HCT116 (cell line): ENCODE results near the gene PI16. TPM values are rescaled to one million over a fixed set of nuclear protein-coding genes. Genes with fewer than 3 reads are reported as not detected.

Experiments used
- ATAC-seq: fragments of 200-7000 bp; cut with Tn5 transposase; 2 replicates; pipeline ENCODE4 v1.9.1; 2020; ENCODE audit warnings: mild to moderate bottlenecking, moderate library complexity
- BruUV-seq: library from RNA; stranded (reverse); fragments of 400-500 nt; replicated peaks from 2 replicates; lab custom pipeline; 2021; lab: Mats Ljungman, UMichigan
- CTCF ChIA-PET: fragments of 300-600 bp; sonication (Branson Sonifier 250); formaldehyde crosslinking; loops from one replicate; lab custom pipeline; 2021; ENCODE audit warnings: antibody characterized with exemption; lab: Charles Lee
- POLR2A ChIA-PET: fragments of 300-600, 350-600 bp; sonication (Branson Sonifier 250); formaldehyde crosslinking; loops from one replicate; lab custom pipeline; 2021; ENCODE audit warnings: antibody characterized with exemption; lab: Charles Lee
- RAD21 ChIA-PET, 2 experiments: fragments of 300-600 bp; sonication (Branson Sonifier 250); formaldehyde crosslinking; loops; one replicate each; lab custom pipeline; 2023; ENCODE audit warnings: low total read pairs in 2 of 2; ENCODE audit not compliant: uncharacterized antibody in 2 of 2, unreplicated experiment in 2 of 2, low non-redundant PET in 1 of 2; lab: Charles Lee
- DNase-seq: peaks from one replicate; pipeline ENCODE4 v3.0.0-alpha.2; 2010; ENCODE audit warnings: low read depth, low spot score
- H2AFZ ChIP-seq: fragments of 200-600 bp; shearing (Covaris generic), sonication (generic); 2 replicates; pipeline ENCODE4 v1.6.1; 2017; ENCODE audit warnings: low read depth, mixed run types, mixed read lengths, antibody characterized with exemption, low read length; ENCODE audit not compliant: poor library complexity, severe bottlenecking
- H3K27ac ChIP-seq: 2 replicates; pipeline ENCODE4 v1.5.1; 2012; ENCODE audit warnings: low read depth, low read length
- H3K27me3 ChIP-seq: fragments of 200-600 bp; sonication (generic); 2 replicates; pipeline ENCODE4 v1.6.1; 2016; ENCODE audit warnings: mixed run types, low read length, mixed read lengths; ENCODE audit not compliant: insufficient read depth
- H3K36me3 ChIP-seq, 2 experiments: fragments of 200-500 bp in 1 of 2; fragments of 200-600 bp in 1 of 2; sonication (Bioruptor generic) in 1 of 2; sonication (generic) in 1 of 2; 2 replicates each; pipeline versions ENCODE4 v1.5.1 to v1.6.1; 2014 to 2016; ENCODE audit warnings: low read length in 2 of 2, inconsistent platforms in 1 of 2, mixed read lengths in 1 of 2, mixed run types in 1 of 2; ENCODE audit not compliant: insufficient read depth in 2 of 2, control insufficient read depth in 1 of 2
- H3K4me1 ChIP-seq, 2 experiments: fragments of 200-600 bp in 1 of 2; sonication (generic) in 1 of 2; 2 replicates each; pipeline versions ENCODE4 v1.5.1 to v1.6.1; 2012 to 2017; ENCODE audit warnings: low read length in 2 of 2, inconsistent platforms in 1 of 2, mild to moderate bottlenecking in 1 of 2, mixed read lengths in 1 of 2, mixed run types in 1 of 2, moderate library complexity in 1 of 2; ENCODE audit not compliant: insufficient read depth in 2 of 2, control insufficient read depth in 1 of 2
- H3K4me2 ChIP-seq: fragments of 200-600 bp; sonication (generic); 2 replicates; pipeline ENCODE4 v1.6.1; 2017; ENCODE audit warnings: mixed run types, low read length, mixed read lengths
- H3K4me3 ChIP-seq, 2 experiments: fragments of 200-600 bp in 1 of 2; sonication (generic) in 1 of 2; replicated peaks in 1 of 2; 2 replicates each; pipeline ENCODE4 v1.5.1; 2011 to 2016; ENCODE audit warnings: low read length in 2 of 2, control low read depth in 1 of 2, low read depth in 1 of 2, mild to moderate bottlenecking in 1 of 2, mixed read lengths in 1 of 2, mixed run types in 1 of 2
- H3K79me2 ChIP-seq: fragments of 200-600 bp; sonication (generic); 2 replicates; pipeline ENCODE4 v1.6.1; 2017; ENCODE audit warnings: mild to moderate bottlenecking, mixed run types, low read length, moderate library complexity, mixed read lengths; ENCODE audit not compliant: insufficient read depth
- H3K9ac ChIP-seq: fragments of 200-600 bp; sonication (generic); 2 replicates; pipeline ENCODE4 v1.6.1; 2016; ENCODE audit warnings: low read length, mixed read lengths
- H3K9me2 ChIP-seq: fragments of 200-600 bp; sonication (generic), shearing (Covaris generic); 2 replicates; pipeline ENCODE4 v1.6.1; 2017; ENCODE audit warnings: mixed run types, mild to moderate bottlenecking, moderate library complexity; ENCODE audit not compliant: insufficient read depth
- H3K9me3 ChIP-seq, 2 experiments: fragments of 200-500 bp in 1 of 2; fragments of 200-600 bp in 1 of 2; sonication (Bioruptor generic) in 1 of 2; sonication (generic) in 1 of 2; 2 replicates each; pipeline ENCODE4 v1.6.1; 2014 to 2017; ENCODE audit warnings: low read length in 2 of 2, mixed read lengths in 2 of 2, inconsistent platforms in 1 of 2, low read depth in 1 of 2, mild to moderate bottlenecking in 1 of 2, mixed run types in 1 of 2, moderate library complexity in 1 of 2; ENCODE audit not compliant: control insufficient read depth in 1 of 2, insufficient read depth in 1 of 2
- H4K20me1 ChIP-seq: fragments of 200-600 bp; sonication (generic), shearing (Covaris generic); 2 replicates; pipeline ENCODE4 v1.6.1; 2017; ENCODE audit warnings: mixed run types, mild to moderate bottlenecking, moderate library complexity; ENCODE audit not compliant: insufficient read depth
- CBX3 ChIP-seq: IDR thresholded peaks from 2 replicates; pipeline ENCODE4 v1.6.1; 2012; ENCODE audit warnings: low read depth
- EGR1 ChIP-seq: IDR thresholded peaks from 2 replicates; pipeline ENCODE4 v1.6.1; 2012; ENCODE audit warnings: low read depth
- ELF1 ChIP-seq: IDR thresholded peaks from 2 replicates; pipeline ENCODE4 v1.6.1; 2012; ENCODE audit warnings: low read depth, borderline replicate concordance
- EZH2phosphoT487 ChIP-seq: fragments of 200-600 bp; IDR thresholded peaks from 2 replicates; pipeline ENCODE4 v1.6.1; 2018; ENCODE audit warnings: antibody characterized with exemption, borderline replicate concordance
- JUND ChIP-seq: IDR thresholded peaks from 2 replicates; pipeline ENCODE4 v1.6.1; 2012
- POLR2A ChIP-seq: IDR thresholded peaks from 2 replicates; pipeline ENCODE4 v1.7.0; 2011; ENCODE audit warnings: borderline replicate concordance; ENCODE audit not compliant: insufficient read depth, insufficient read length; ENCODE audit errors: extremely low read depth
- RAD21 ChIP-seq: IDR thresholded peaks from 2 replicates; pipeline ENCODE4 v1.6.1; 2012; ENCODE audit warnings: low read depth, mild to moderate bottlenecking
- TCF7L2 ChIP-seq: IDR thresholded peaks from 2 replicates; pipeline ENCODE4 v1.7.0; 2011; ENCODE audit warnings: borderline replicate concordance, inconsistent platforms; ENCODE audit not compliant: insufficient read depth, insufficient read length; ENCODE audit errors: extremely low read depth
- ZFX ChIP-seq: fragments of 450-650 bp; IDR thresholded peaks from 2 replicates; pipeline ENCODE4 v1.6.1; 2017
- intact Hi-C: fragments of 100-400 bp; cut with micrococcal nuclease; formaldehyde crosslinking; loops from 2 replicates; pipeline ENCODE4 v1.10.0; 2022
- total RNA-seq: library from RNA; stranded (reverse); gene quantifications from one replicate; pipeline ENCODE4 v1.2.1, GENCODE V29; 2021; ENCODE audit not compliant: unreplicated experiment
- TF ChIP-seq, protein P1 (sequence below): IDR thresholded peaks from 2 replicates; pipeline ENCODE4 v1.6.1; 2012; ENCODE audit warnings: low read depth
- TF ChIP-seq, protein P2 (sequence below): IDR thresholded peaks from 2 replicates; pipeline ENCODE4 v1.6.1; 2011; ENCODE audit warnings: mild to moderate bottlenecking, low read length, moderate library complexity; ENCODE audit not compliant: insufficient replicate concordance; ENCODE audit errors: extremely low read depth

The PI16 gene
- total RNA-seq, 1 experiment from 2014 or later: 0.59 TPM

DNA sequence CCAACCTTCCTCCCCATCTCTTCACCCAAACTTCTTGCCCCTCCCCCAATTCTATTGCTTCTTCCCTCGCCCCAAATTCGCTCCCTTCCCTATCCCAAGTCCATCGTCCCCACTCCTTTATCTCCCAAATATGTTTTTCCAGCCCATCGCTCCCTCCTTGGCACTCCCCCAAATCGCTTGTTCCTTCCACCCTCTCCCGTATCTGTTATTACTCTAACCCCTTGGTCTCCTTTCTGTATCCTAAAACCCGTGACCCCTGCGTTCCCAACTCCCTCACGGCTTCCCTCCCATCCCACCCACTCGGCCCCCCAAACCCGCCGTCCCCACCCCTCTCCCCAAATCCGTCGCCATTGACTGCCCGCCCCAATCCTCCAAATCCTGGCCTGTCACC, 30.9 kb downstream of the PI16 start:
- BruUV-seq: no TSS peak
- peak overlapping the region; percentile 87 for H3K27ac ChIP-seq
- H3K9me3 ChIP-seq: no peaks in the 10 kb centered on the region
- H3K4me2 ChIP-seq: peak overlapping the region; percentile 97
- ATAC-seq (no peak), DNase-seq (no peak)
- intact Hi-C loops: no loop called here
- ChIA-PET CTCF (interaction anchor here (0.9 to 1.5 kb wide), 2 partner anchors 32 to 225 kb away, joined by 3 to 7 read pairs; no protein-coding TSS in a partner anchor), RAD21 (interaction anchor here in 1 of 2 experiments (1.3 kb wide), 1 partner anchor 33 kb away, joined by 4 read pairs; no protein-coding TSS in a partner anchor), POLR2A (interaction anchor here (1.1 kb wide), 1 partner anchor 21 kb away, joined by 3 read pairs; no protein-coding TSS in a partner anchor)
- peaks cover 7 to 28% of the 10 kb centered on the region in 2 experiments; a peak in 3 of 4 replicates for H3K4me1 ChIP-seq
- H3K4me3 ChIP-seq: peak overlapping the region; percentile 98
- no peak for TF ChIP-seq ZFX
- H3K27me3 ChIP-seq: no peaks in the 10 kb centered on the region
- H3K9me2 ChIP-seq: no peaks in the 10 kb centered on the region
- peaks cover 0 to 12% of the 10 kb centered on the region in 2 experiments; a peak in 2 of 4 replicates for H3K36me3 ChIP-seq
- peaks cover 55% of the 10 kb centered on the region for H3K79me2 ChIP-seq
- peak overlapping the region; percentile 99 for H3K9ac ChIP-seq
- peaks cover 11% of the 10 kb centered on the region; the same call in 1 of the 2 replicates for H4K20me1 ChIP-seq
- H2AFZ ChIP-seq: no peak overlapping the region

DNA sequence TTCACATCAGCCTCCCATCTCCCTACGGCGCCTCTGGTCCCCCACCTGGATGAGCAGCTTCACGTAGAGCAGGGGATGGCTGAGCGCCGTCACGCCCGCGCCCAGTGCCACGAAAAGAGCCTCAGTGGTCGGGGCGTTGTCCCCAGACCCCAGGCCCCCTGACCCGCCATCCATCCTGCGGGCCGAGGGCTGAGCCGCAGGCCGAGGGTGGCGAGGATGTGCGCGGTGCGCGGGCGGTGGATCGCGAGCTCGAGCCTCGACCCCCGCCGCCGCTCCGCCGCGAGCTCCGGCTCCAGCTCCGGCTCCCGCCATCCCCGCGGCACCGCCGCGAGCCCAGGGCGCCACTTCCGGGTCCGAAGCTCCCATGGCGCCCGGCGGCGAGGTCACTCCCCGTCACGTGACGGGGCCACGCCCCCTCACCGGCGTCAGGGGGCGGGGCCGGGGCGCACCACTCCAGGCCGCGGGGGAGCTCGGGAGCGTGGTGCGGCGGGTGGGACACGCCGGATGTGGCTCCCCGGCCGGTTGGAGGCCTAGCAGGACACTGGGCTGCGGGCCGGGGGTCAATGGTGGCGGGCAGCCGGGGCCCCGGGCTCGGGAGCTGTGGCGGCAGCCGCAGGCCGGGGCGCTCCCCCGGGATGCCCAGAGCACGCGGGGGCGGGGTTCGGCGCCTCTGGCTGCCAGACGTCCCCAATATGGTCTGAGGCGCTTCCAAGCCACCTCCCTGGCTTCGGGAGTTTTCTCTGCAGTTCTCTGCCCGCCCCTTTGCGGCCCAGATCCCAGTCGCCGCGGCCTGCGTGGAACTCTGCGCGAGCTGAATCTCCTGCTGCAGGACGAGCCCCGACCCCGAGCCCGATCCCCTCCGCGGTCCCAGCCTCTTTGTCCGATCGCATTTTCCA, 31.5 kb downstream of the PI16 start, which contains the start of gene MTCH1:
MTCH1 (minus strand) TSS at position 389 of the 896 bp plus-strand sequence; CDS start at position 366, 23 bp downstream.
- Histone ChIP-seq H3K4me1 (peaks cover 7 to 28% of the 10 kb centered on the region in 2 experiments; a peak in 3 of 4 replicates), H3K9ac (peak within 1 kb of the TSS; percentile 99), H3K27ac (peak within 1 kb of the TSS; percentile 87), H3K9me3 (no peaks in the 10 kb centered on the region), H3K4me3 (peak within 1 kb of the TSS; percentile 98), H3K79me2 (peaks cover 49% of the 10 kb centered on the region), H2AFZ (no peak within 1 kb of the TSS), H3K27me3 (no peaks in the 10 kb centered on the region), H3K9me2 (no peaks in the 10 kb centered on the region), H3K4me2 (peak within 1 kb of the TSS; percentile 97), H4K20me1 (peaks cover 11% of the 10 kb centered on the region; the same call in 1 of the 2 replicates), H3K36me3 (peaks cover 0 to 5% of the 10 kb centered on the region in 2 experiments; a peak in 1 of 4 replicates)
- CTCF ChIA-PET: interaction anchor here (0.9 to 1.5 kb wide), 2 partner anchors 32 to 224 kb away, joined by 3 to 7 read pairs; no protein-coding TSS in a partner anchor
- no TSS peak for BruUV-seq
- RAD21 ChIA-PET: interaction anchor here in 1 of 2 experiments (1.3 kb wide), 1 partner anchor 32 kb away, joined by 4 read pairs; no protein-coding TSS in a partner anchor
- peak; percentile 67 for DNase-seq
- peak; percentile 87 for ATAC-seq
- intact Hi-C loops: no loop called here
- POLR2A ChIA-PET: interaction anchor here (1.1 kb wide), 1 partner anchor 21 kb away, joined by 3 read pairs; no protein-coding TSS in a partner anchor
- TF ChIP-seq POLR2A (peak; percentile 82), EGR1 (peak; percentile 78), ELF1 (peak; percentile 87), JUND (peak; percentile 37; the same call in 1 of the 2 replicates), RAD21 (no peak), CBX3 (no peak), EZH2phosphoT487 (no peak), TCF7L2 (peak; percentile 23), ZFX (peak; percentile 75)
- TF ChIP-seq, protein P1, sequence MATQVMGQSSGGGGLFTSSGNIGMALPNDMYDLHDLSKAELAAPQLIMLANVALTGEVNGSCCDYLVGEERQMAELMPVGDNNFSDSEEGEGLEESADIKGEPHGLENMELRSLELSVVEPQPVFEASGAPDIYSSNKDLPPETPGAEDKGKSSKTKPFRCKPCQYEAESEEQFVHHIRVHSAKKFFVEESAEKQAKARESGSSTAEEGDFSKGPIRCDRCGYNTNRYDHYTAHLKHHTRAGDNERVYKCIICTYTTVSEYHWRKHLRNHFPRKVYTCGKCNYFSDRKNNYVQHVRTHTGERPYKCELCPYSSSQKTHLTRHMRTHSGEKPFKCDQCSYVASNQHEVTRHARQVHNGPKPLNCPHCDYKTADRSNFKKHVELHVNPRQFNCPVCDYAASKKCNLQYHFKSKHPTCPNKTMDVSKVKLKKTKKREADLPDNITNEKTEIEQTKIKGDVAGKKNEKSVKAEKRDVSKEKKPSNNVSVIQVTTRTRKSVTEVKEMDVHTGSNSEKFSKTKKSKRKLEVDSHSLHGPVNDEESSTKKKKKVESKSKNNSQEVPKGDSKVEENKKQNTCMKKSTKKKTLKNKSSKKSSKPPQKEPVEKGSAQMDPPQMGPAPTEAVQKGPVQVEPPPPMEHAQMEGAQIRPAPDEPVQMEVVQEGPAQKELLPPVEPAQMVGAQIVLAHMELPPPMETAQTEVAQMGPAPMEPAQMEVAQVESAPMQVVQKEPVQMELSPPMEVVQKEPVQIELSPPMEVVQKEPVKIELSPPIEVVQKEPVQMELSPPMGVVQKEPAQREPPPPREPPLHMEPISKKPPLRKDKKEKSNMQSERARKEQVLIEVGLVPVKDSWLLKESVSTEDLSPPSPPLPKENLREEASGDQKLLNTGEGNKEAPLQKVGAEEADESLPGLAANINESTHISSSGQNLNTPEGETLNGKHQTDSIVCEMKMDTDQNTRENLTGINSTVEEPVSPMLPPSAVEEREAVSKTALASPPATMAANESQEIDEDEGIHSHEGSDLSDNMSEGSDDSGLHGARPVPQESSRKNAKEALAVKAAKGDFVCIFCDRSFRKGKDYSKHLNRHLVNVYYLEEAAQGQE: no peak
- TF ChIP-seq, protein P2, sequence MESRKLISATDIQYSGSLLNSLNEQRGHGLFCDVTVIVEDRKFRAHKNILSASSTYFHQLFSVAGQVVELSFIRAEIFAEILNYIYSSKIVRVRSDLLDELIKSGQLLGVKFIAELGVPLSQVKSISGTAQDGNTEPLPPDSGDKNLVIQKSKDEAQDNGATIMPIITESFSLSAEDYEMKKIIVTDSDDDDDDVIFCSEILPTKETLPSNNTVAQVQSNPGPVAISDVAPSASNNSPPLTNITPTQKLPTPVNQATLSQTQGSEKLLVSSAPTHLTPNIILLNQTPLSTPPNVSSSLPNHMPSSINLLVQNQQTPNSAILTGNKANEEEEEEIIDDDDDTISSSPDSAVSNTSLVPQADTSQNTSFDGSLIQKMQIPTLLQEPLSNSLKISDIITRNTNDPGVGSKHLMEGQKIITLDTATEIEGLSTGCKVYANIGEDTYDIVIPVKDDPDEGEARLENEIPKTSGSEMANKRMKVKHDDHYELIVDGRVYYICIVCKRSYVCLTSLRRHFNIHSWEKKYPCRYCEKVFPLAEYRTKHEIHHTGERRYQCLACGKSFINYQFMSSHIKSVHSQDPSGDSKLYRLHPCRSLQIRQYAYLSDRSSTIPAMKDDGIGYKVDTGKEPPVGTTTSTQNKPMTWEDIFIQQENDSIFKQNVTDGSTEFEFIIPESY: no peak
